ENCODE measurements around the gene IFNL2.
A peak's percentile ranks its signal among the peaks of the same experiment; 100 is the strongest.
"Not testable (repeated sequence)": the region's sequence is repeated elsewhere in the genome, so short reads cannot be mapped to it uniquely, and the experiment has no call there.

The IFNL2 gene

DNA sequence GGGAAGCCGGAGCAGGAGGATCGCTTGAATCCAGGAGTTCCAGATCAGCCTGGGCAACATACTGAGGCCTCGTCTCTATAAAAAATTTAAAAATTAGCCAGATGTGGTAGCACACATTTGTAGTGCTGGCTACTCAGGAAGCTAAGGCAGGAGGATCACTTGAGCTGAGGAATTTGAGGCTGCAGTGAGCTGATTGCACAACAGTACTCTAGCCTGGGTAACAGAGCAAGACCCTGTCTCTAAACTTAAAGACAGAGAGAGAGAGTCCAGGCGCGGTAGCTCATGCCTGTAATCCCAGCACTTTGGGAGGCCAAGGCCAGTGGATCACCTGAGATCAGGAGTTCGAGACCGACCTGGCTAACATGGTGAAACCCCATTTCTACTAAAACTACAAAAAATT lies 27.8 kb upstream of the IFNL2 start:
- Histone ChIP-seq H3K36me3 (ENCODE audit: control insufficient read depth, insufficient read depth, low read length) (no peaks in the 10 kb centered on the region), H3K4me1 (ENCODE audit: control insufficient read depth, insufficient read depth, low read length, poor library complexity, severe bottlenecking) (peaks cover 5% of the 10 kb centered on the region), H3K27ac (ENCODE audit: insufficient read depth, low read length, poor library complexity, severe bottlenecking) (no peak overlapping the region), H3K9me3 (ENCODE audit: control insufficient read depth, low read length) (no peaks in the 10 kb centered on the region), H3K4me3 (ENCODE audit: insufficient read depth, low read depth, low read length, poor library complexity, severe bottlenecking) (no peak overlapping the region), H3K27me3 (replicated peaks; ENCODE audit: control insufficient read depth, insufficient read depth, low read length, poor library complexity, severe bottlenecking) (no peaks in the 10 kb centered on the region)
- DNase-seq = no peak

- H3K27me3 ChIP-seq (replicated peaks; ENCODE audit: control insufficient read depth, insufficient read depth, low read length, poor library complexity, severe bottlenecking); H3K9me3 ChIP-seq (ENCODE audit: control insufficient read depth, low read length); H3K27ac ChIP-seq (ENCODE audit: insufficient read depth, low read length, poor library complexity, severe bottlenecking); H3K4me1 ChIP-seq (ENCODE audit: control insufficient read depth, insufficient read depth, low read length, poor library complexity, severe bottlenecking); H3K36me3 ChIP-seq (ENCODE audit: control insufficient read depth, insufficient read depth, low read length); DNase-seq; H3K4me3 ChIP-seq (ENCODE audit: insufficient read depth, low read depth, low read length, poor library complexity, severe bottlenecking): not testable (repeated sequence)
Observed at GRCh38 chr19:39243741-39244140, 24.5 kb upstream of the IFNL2 start.

DNA sequence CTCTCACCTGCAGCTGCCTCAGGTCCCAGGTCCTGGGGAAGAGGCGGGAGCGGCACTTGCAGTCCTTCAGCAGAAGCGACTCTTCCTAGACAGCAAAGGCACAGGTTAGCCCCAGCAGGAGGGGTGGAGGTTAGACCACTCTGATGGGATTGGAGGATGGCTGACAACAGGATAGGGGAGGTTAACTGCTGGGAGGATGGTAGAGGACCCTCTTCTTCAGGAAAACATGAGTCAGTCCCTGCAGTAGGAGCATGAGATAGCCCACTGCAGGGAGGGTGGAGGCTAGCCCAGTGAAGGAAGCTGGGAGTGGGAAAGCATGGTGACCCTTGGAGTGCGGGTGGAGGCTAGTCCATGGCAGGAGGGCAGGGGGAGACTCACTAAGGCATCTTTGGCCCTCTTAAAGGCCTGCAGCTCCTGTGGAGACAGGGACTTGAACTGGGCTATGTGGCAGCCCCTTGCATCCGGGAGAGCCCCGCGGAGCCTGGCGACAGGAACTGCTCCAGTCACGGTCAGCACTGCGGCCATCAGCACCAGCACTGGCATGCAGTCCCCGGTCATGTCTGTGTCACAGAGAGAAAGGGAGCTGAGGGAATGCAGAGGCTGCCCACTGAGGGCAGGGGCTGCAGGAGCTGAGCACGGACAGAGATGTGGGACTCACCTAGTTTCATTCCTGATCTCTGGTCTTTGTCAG lies 23.6 kb upstream of the IFNL2 start, which contains the start of gene IFNL3:
IFNL3 (minus strand) TSS at position 597 of the 691 bp plus-strand sequence; CDS start at position 558, 39 bp downstream.
- not testable (repeated sequence) for H3K27ac ChIP-seq (ENCODE audit: insufficient read depth, low read length, poor library complexity, severe bottlenecking); H3K36me3 ChIP-seq (ENCODE audit: control insufficient read depth, insufficient read depth, low read length); H3K4me1 ChIP-seq (ENCODE audit: control insufficient read depth, insufficient read depth, low read length, poor library complexity, severe bottlenecking); H3K27me3 ChIP-seq (replicated peaks; ENCODE audit: control insufficient read depth, insufficient read depth, low read length, poor library complexity, severe bottlenecking); DNase-seq; H3K4me3 ChIP-seq (ENCODE audit: insufficient read depth, low read depth, low read length, poor library complexity, severe bottlenecking); H3K9me3 ChIP-seq (ENCODE audit: control insufficient read depth, low read length)

DNA sequence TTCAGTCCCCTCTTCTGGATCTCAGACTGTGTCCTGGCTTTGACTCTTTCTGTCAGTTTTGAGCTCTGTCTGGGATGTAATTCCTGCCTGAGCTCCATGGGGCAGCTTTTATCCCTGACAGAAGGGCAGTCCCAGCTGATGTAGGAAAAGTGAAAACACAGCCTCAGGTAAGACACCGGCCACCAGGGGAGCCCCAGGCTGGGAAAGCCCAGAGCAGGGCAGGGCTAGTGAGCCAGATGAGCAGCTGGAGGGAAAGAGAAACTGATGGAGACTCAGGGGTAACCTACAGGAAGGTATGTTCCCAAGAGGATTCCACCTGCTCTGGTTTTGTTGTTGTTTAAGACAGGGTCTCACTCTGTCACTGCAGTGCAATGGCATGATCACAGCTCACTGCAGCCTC lies 23.0 kb upstream of the IFNL2 start:
- DNase-seq; H3K36me3 ChIP-seq (ENCODE audit: control insufficient read depth, insufficient read depth, low read length); H3K4me3 ChIP-seq (ENCODE audit: insufficient read depth, low read depth, low read length, poor library complexity, severe bottlenecking); H3K27me3 ChIP-seq (replicated peaks; ENCODE audit: control insufficient read depth, insufficient read depth, low read length, poor library complexity, severe bottlenecking); H3K27ac ChIP-seq (ENCODE audit: insufficient read depth, low read length, poor library complexity, severe bottlenecking); H3K9me3 ChIP-seq (ENCODE audit: control insufficient read depth, low read length); H3K4me1 ChIP-seq (ENCODE audit: control insufficient read depth, insufficient read depth, low read length, poor library complexity, severe bottlenecking): not testable (repeated sequence)

DNA sequence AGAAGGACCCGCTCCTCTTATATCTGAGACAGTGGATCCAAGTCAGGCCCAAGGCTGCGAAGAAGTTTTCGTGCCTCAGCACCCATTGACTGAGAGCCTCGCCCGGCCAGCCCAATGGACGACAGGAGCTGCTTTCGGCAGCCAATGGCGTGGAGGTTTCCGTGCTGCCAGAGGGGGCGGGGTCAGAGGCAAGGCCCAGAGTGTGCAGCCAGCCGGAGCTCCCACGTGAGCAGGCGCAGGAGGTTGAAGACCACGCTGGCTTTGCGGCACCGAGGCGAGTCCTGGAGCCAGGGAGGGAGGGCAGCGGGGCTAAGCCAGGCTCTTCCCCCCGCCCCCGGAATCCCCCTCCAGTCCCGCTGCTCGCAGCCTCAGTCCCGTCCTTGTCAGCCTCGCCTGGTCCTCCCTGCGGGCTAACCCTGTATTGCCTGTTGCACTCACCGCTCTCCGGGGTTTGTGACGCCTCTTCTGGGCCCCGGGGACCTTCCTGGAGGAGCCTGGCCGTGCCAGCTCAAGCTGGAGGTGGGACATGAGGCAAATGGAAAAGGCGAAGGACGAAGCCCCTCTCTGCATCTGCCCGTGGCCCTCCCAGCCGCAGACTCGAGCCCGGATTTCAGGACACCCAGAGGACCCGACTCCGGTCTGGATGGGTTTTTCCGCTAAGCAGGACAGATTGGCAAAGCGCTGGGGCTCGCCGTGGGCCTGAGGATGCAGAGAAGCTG lies 21.1 kb upstream of the IFNL2 start:
- peak overlapping the region; percentile 22 for H3K4me3 ChIP-seq (ENCODE audit: insufficient read depth, low read depth, low read length, poor library complexity, severe bottlenecking)
- H3K27me3 ChIP-seq (replicated peaks; ENCODE audit: control insufficient read depth, insufficient read depth, low read length, poor library complexity, severe bottlenecking) = peaks cover 7% of the 10 kb centered on the region
- DNase-seq = no peak

GRCh38 chr19:39247701-39248664 lies 20.2 kb upstream of the IFNL2 start:
- peak overlapping the region; percentile 22 for H3K4me3 ChIP-seq (ENCODE audit: insufficient read depth, low read depth, low read length, poor library complexity, severe bottlenecking)
- H3K27ac ChIP-seq (ENCODE audit: insufficient read depth, low read length, poor library complexity, severe bottlenecking) = no peak overlapping the region
- H3K9me3 ChIP-seq (ENCODE audit: control insufficient read depth, low read length) = no peaks in the 10 kb centered on the region
- peaks cover 7% of the 10 kb centered on the region for H3K27me3 ChIP-seq (replicated peaks; ENCODE audit: control insufficient read depth, insufficient read depth, low read length, poor library complexity, severe bottlenecking)
- no peaks in the 10 kb centered on the region for H3K4me1 ChIP-seq (ENCODE audit: control insufficient read depth, insufficient read depth, low read length, poor library complexity, severe bottlenecking)
- H3K36me3 ChIP-seq (ENCODE audit: control insufficient read depth, insufficient read depth, low read length) = no peaks in the 10 kb centered on the region
- no peak for DNase-seq

More for the DNA sequence above, 21.1 kb upstream of the IFNL2 start:
- Histone ChIP-seq H3K36me3 (ENCODE audit: control insufficient read depth, insufficient read depth, low read length) (no peaks in the 10 kb centered on the region), H3K4me1 (ENCODE audit: control insufficient read depth, insufficient read depth, low read length, poor library complexity, severe bottlenecking) (no peaks in the 10 kb centered on the region), H3K9me3 (ENCODE audit: control insufficient read depth, low read length) (no peaks in the 10 kb centered on the region), H3K27ac (ENCODE audit: insufficient read depth, low read length, poor library complexity, severe bottlenecking) (no peak overlapping the region)

DNA sequence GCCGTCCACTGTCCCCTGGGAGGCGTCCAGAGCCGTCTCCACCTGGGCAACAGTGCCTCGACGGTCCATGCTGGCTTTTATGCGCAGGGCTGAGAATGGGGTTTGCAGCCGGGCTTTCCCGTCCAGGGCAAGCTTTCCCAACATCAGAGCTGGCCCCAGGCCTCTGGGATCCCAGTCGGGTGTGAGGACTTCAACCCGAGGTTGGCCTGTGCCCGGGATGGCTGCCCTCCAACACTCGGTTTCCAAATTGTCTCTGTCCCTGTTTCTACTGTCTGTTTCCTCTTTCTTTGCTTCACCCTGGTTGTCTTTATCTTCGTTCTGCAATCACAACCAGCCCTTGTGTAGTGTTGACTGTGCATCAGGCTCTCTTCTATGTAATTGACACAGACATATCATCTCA lies 19.4 kb upstream of the IFNL2 start, which contains the start of gene IFNL4:
IFNL4 (minus strand) TSS at position 51 of the 400 bp plus-strand sequence.
- Histone ChIP-seq H3K4me3 (ENCODE audit: insufficient read depth, low read depth, low read length, poor library complexity, severe bottlenecking) (no peak within 1 kb of the TSS), H3K27me3 (replicated peaks; ENCODE audit: control insufficient read depth, insufficient read depth, low read length, poor library complexity, severe bottlenecking) (peaks cover 7% of the 10 kb centered on the region), H3K36me3 (ENCODE audit: control insufficient read depth, insufficient read depth, low read length) (no peaks in the 10 kb centered on the region), H3K27ac (ENCODE audit: insufficient read depth, low read length, poor library complexity, severe bottlenecking) (no peak within 1 kb of the TSS), H3K4me1 (ENCODE audit: control insufficient read depth, insufficient read depth, low read length, poor library complexity, severe bottlenecking) (no peaks in the 10 kb centered on the region), H3K9me3 (ENCODE audit: control insufficient read depth, low read length) (no peaks in the 10 kb centered on the region)
- no peak for DNase-seq

- Histone ChIP-seq H3K4me3 (ENCODE audit: insufficient read depth, low read depth, low read length, poor library complexity, severe bottlenecking) (no peak overlapping the region), H3K27me3 (replicated peaks; ENCODE audit: control insufficient read depth, insufficient read depth, low read length, poor library complexity, severe bottlenecking) (peaks cover 7% of the 10 kb centered on the region), H3K36me3 (ENCODE audit: control insufficient read depth, insufficient read depth, low read length) (no peaks in the 10 kb centered on the region), H3K27ac (ENCODE audit: insufficient read depth, low read length, poor library complexity, severe bottlenecking) (no peak overlapping the region), H3K9me3 (ENCODE audit: control insufficient read depth, low read length) (no peaks in the 10 kb centered on the region), H3K4me1 (ENCODE audit: control insufficient read depth, insufficient read depth, low read length, poor library complexity, severe bottlenecking) (no peaks in the 10 kb centered on the region)
- no peak for DNase-seq
Observed at GRCh38 chr19:39251081-39251480, 17.1 kb upstream of the IFNL2 start.

DNA sequence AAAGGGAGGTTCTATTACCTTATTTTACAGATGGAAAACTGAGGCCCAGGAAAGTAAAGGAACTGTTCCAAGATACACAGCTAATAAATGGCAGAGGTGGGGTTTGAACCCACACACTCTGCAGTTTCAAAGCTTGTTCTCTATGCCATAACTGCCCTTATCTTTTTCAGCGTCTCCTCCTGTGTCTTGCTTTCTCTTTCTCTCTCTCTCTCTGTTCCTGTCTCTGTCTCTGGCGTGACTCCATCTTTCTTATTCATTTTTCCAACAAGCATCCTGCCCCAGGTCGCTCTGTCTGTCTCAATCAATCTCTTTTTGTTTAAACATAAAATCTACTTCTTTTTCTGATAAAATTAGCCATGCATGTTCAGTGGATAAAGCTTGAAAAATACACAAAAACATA lies 16.4 kb upstream of the IFNL2 start:
- Histone ChIP-seq H3K36me3 (ENCODE audit: control insufficient read depth, insufficient read depth, low read length) (no peaks in the 10 kb centered on the region), H3K4me3 (ENCODE audit: insufficient read depth, low read depth, low read length, poor library complexity, severe bottlenecking) (no peak overlapping the region), H3K27ac (ENCODE audit: insufficient read depth, low read length, poor library complexity, severe bottlenecking) (no peak overlapping the region), H3K27me3 (replicated peaks; ENCODE audit: control insufficient read depth, insufficient read depth, low read length, poor library complexity, severe bottlenecking) (peaks cover 7% of the 10 kb centered on the region), H3K9me3 (ENCODE audit: control insufficient read depth, low read length) (no peaks in the 10 kb centered on the region), H3K4me1 (ENCODE audit: control insufficient read depth, insufficient read depth, low read length, poor library complexity, severe bottlenecking) (no peaks in the 10 kb centered on the region)
- no peak for DNase-seq

Measured in effector memory CD4-positive, alpha-beta T cell (primary cell).